ENCODE results near the gene BTNL9. TPM values are rescaled to one million over a fixed set of nuclear protein-coding genes. Genes with fewer than 3 reads are reported as not detected.

Gene BTNL9
- not detected in 2 replicates for total RNA-seq

GRCh38 chr5:181039931-181040630, at the start of gene BTNL9:
Gene BTNL9 (plus strand): TSS chr5:181040266. CDS start chr5:181045490, 5,224 bp downstream.

Other genes with a start within 250 kb of the BTNL9 start
- 153 and 161 TPM in 2 replicates for gene MGAT1, start 237.5 kb upstream of the BTNL9 start, total RNA-seq
- gene ZFP62, start 179.0 kb upstream of the BTNL9 start, total RNA-seq, result 2.9 and 6.9 TPM in 2 replicates
- not detected in 2 replicates for gene BTNL8, start 141.1 kb upstream of the BTNL9 start, total RNA-seq
- gene BTNL3, start 51.4 kb upstream of the BTNL9 start, total RNA-seq, result not detected in 2 replicates
- gene OR2V1, start 90.9 kb downstream of the BTNL9 start, total RNA-seq, result not detected in 2 replicates
- not detected in 2 replicates for gene OR2V2, start 107.3 kb downstream of the BTNL9 start, total RNA-seq
- gene TRIM7, start 164.9 kb downstream of the BTNL9 start, total RNA-seq, result 3.2 and 4.6 TPM in 2 replicates
- 9.9 and 14.7 TPM in 2 replicates for gene TRIM41, start 183.0 kb downstream of the BTNL9 start, total RNA-seq
- 3,353 and 4,158 TPM in 2 replicates for gene RACK1, start 203.6 kb downstream of the BTNL9 start, total RNA-seq
- gene TRIM52, start 220.9 kb downstream of the BTNL9 start, total RNA-seq, result 3.5 and 5.7 TPM in 2 replicates